Stimulated activated CD4-positive, alpha-beta T cell treated with anti-CD3 and anti-CD28 coated beads, TNF-alpha, amount 100 ng/mL, for 24 hours (primary cell): Measurements from ENCODE around the gene MATCAP1.

Experiments
- DNase-seq, 3 experiments: peaks; one replicate each; pipeline ENCODE4 v3.0.0-alpha.2; 2020; ENCODE audit warnings: low read depth in 3 of 3

Gene MATCAP1

DNA sequence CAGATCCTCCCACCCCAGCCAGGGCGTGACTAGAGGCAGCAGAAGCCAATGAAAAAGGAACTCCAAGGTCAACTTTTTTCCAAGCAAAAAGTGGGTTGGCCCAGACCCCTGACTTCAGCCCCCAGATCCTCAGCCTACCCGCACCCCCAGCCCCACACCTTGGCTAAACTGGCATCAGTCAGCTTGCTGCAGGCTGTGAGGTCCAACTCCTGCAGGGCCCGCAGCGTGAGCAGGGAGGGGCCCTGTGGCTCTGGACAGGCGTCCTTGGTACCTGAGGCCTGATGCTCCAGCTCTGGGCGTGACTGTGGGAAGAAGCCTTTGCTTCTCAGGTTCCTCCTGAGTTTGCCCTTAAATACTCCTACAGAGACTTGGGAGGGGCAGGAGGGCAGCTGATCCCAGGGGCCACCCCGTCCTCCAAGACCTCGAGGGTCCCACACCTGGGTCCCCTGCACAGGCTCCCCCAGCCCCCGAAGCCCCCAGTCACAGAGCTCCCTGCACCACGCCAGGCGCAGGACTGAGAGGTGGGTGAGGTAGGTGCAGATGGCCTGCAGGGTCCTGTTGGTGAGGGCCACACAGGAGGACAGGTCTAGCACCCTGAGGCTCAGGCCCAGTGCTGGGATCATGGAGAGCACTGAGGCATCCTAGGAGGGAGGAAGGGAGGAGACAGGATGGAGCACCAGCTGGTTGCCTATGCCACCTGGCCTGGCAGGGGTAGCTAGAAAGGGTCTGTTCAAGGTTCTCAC lies 24.6 kb upstream of the MATCAP1 start:
- no peak for DNase-seq

DNA sequence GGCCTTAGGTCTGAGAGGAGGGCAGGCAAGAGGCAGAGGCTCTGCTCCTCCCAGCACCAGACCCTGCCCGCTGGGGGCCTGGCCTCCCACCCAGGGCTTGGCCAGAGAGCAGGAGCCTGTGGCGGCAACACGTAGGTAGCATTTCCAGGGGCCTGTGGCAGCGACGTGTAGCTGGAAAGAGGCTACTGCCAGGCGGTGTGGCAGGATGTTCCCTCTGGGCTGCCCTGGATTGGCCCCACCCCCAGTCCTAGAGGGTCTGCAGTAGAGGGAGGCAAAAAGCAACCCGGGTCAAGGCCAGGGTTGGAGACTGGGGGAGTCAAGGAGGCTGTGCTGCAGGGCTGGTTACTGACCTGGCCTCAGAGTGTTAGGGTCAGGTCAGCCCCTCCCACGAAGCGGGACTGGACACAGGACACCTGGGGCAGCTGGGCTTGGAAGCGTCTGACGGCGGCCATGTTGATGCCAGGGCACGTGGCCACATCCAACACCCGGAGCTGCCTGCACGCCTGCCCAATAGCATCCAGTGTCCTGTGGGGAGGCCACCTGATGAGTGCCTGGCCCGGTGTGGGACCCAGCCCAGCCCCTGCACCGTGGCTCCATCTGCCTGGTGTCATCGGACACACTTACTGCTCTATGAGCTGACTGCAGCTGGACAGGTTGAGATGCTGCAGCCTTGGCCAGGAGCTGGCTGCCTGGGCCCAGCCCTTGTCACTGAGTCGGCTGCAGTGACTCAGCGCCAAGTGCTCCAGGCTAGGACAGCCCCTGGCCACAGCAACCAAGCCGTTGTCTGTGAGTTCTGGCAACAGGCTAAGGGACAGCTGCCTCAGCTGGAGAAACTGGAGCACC lies 23.7 kb upstream of the MATCAP1 start:
- no peak for DNase-seq

DNA sequence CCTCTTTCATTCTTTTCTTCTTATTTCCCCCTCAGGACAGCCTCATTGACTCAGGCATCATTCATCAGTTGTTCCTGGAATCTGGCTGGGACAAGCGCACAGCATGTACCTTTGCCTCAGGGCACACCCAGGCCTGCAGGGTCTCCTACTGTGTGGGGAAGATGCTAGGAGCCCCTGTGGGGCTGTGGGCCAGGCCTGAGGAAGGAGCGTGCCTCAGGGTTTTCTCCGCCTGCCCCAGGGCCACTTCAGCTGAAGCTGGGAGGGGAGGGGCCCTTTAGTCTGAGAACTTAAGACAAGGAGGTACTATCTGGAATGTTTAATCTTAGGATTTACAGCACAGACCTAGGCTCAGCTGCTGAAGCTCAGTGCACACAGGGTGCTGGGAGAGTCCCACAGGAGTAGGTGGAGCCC lies 23.1 kb upstream of the MATCAP1 start:
- no peak for DNase-seq

DNA sequence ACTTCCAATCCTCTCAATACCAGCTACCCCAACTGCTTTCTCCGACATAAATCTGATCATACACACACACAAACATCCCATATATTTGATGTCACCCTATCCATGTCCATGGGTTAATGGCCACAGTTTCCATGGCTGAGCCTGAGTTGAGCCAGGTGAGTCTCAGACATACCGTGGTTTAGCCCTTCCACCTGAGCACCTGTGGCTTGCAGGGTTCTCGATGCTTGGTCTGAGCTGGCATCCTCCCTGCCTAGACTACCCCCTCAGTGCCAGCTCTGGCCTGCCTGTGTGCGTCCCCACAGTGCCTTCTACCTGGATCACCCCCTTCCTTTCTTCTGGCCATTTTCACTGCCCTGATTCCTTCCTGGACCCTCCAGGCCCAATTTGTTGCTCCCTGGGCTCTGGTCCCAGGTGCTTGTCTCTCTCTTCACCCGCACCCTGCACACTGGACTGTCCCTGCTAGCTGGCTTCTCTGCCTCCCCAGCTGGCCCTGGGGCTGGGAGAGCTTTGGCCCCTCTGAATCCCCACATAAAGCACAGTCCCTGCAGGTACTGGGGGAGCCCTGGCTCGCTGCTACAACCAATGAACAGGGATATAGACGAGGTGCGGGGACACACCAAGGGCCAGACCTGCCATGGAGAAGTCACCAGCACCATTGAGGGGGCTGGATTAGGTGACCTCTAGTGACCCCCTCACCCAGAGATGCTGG lies 22.5 kb upstream of the MATCAP1 start:
- DNase-seq: no peak

DNA sequence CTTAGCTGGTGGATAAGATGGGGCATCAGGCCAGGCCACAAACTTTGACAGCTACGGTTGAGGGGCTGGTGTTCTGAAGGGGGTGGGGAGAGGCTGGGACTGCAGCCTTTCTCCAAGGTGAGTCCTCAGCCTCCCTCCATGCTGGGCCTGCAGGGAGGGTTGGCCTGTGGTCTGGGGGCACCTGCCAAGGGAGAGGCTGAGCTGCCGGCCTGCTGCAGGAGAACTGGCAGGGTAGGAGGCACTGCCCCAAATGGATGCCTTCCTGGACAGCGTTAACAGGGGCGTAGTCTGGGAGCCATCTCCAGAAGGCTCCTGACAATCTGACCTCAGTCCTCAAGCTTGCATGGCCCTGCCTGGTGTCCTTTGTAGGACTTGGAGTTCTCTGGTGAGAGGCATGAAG lies 20.3 kb upstream of the MATCAP1 start:
- DNase-seq: no peak

DNA sequence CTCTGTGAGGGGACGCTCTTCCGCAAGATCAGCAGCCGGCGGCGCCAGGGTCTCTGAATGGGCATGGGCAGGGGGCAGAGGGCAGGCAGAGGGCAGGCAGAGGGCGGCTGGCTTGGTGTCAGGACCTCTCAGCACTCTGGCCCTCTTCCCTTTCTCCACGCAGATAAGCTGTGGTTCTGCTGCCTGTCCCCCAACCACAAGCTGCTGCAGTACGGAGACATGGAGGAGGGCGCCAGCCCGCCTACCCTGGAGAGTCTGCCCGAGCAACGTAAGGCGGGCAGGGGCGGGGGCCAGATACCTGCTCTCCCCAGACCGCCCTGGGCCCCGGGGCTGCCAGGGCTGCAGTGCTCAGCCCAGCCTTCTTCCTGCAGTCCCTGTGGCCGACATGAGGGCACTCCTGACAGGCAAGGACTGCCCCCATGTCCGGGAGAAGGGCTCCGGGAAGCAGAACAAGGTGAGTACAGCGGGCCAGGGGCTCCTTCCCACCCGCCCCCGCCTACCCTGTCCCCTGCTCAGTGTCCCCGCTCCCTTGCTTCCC lies 19.3 kb upstream of the MATCAP1 start:
- DNase-seq: no peak

DNA sequence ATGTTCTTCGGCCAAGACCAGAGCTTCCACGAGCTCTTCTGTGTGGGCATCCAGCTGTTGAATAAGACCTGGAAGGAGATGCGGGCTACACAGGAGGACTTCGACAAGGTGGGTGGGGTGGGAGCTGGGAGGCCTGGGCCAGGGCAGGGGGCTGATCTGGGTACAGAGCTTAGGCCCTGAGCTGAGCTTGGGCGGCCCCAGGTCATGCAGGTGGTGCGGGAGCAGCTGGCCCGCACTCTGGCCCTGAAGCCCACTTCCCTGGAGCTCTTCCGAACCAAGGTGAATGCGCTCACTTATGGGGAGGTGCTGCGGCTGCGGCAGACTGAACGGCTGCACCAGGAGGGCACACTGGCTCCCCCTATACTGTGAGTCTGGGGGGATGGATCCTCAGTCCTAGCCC lies 18.7 kb upstream of the MATCAP1 start:
- no peak for DNase-seq

DNA sequence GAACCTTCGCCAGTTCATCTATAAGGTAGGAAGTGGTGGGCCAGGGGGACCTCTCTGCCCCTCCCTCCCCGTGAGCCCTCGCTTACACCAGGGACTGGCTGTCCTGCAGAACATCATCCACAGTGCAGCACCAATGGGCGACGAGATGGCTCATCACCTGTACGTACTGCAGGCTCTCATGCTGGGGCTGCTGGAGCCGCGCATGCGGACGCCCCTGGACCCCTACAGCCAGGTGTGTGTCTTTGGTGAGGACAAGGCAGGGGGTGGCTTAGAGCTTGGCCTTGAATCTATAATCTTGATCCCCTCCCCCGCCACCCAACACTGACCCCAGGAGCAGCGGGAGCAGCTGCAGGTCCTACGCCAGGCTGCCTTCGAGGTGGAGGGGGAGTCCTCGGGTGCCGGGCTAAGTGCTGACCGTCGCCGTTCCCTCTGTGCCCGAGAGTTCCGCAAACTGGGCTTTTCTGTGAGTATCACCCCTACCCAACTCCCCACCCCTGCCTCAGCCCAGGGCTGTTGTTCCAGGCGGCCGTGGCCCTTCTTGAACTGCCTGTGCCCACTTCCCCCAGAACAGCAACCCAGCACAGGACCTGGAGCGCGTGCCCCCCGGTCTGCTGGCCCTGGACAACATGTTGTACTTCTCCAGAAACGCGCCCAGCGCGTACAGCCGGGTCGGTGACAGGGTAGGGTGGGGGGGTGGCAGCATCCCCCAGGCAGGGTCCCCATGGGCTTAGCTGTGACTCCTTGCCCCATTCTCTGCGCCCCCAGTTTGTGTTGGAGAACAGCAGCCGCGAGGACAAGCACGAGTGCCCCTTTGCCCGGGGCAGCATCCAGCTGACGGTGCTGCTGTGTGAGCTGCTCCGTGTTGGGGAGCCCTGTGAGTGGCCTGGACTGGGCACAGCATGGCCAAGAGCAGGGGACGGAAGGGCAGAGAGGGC lies 17.9 kb upstream of the MATCAP1 start:
- DNase-seq: no peak

DNA sequence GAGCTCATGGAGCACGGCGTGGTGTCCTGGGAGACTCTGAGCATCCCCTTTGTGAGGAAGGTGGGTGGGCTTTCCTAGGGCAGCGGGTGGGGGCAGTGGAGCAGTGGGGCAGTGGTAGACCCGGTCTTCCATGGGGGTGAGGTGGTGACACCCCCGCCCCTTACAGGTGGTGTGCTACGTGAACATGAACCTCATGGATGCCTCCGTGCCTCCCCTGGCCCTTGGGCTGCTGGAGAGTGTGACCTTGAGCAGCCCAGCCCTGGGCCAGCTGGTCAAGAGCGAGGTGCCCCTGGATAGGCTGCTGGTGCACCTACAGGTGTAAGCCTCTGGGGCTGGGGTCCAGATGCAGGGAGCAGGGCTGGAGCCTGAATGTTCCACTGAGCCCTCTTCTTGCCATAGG lies 16.7 kb upstream of the MATCAP1 start:
- DNase-seq: no peak

DNA sequence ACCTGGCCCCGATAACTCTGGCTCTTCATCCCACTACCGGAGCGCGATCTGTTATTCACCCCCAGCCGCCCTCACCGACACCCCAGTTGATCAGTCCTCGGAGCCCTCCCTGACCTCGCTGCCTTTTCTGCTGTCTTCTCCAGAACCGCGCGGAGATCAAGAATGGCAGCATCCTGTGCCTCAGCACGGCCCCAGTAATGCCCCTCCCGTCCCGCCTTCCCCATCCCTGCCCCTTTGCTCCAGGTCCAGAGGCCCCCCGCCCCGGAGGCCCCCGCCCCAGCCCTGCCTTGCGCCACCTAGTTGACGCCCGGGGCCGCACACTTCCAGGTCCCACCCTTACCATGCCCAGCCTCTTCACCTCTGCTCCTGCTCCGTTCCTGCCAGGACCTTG lies 16.0 kb upstream of the MATCAP1 start:
- no peak for DNase-seq

DNA sequence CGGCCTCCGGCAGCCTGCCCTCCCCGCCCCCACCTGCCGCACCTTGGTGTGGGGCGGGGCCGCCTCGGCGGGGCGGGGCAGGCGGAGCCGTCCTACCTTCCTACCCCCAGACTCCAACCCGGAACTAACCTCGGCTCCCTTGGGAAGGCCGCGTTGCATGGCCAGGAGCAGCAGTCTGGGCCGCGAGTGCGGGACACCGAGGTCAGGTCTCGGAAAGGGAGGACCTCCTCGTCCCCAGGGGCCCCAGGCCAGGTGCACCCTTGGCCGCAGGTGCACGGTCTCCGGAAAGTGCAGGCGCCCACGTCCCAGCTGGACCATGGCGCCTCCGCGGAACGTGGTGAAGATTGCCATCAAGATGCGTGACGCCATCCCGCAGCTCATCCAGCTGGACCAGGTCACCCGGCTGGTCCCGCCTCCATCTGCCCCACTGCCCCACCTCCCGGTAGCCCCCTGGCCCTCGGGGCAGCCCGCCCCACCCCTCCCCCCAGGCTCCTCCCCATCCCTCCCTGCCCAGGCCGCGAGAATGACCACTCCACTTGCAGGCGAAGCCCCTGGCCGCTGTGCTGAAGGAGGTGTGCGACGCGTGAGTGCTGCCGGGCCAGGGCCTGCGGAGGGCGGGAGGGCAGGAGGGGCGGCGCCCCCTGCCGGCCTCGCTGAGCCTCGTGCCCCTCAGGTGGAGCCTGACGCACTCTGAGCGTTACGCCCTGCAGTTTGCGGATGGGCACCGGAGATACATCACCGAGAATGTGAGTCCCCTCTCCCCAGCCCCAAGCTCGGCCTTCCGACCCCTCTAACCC lies 15.4 kb upstream of the MATCAP1 start, which contains the start of gene ELMO3:
Gene ELMO3 (plus strand): TSS at position 121 of the 797 bp plus-strand sequence. CDS start 196 bp downstream, at position 317.
- DNase-seq: no peak

DNA sequence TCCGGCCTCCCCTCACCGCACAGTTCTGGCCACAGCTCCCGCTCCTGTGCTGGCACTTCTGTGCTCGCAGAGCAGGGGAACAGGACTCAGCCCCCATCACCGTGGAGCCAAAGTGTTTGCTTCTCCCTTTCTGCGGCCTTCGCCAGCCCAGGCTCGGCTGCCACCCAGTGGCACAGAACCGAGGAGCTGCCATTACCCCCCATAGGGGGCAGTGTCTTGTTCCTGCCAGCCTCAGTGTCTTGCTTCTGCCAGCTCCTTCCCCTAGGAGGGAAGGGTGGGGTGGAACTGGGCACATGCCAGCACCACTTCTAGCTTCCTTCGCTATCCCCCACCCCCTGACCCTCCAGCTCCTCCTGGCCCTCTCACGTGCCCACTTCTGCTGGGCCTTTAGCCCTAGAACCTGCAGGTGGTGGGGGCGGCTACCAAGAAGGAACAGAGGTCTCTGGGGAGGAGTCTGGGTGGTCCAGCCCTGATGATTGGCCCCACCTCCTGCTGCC lies 14.5 kb upstream of the MATCAP1 start:
- DNase-seq: no peak

DNA sequence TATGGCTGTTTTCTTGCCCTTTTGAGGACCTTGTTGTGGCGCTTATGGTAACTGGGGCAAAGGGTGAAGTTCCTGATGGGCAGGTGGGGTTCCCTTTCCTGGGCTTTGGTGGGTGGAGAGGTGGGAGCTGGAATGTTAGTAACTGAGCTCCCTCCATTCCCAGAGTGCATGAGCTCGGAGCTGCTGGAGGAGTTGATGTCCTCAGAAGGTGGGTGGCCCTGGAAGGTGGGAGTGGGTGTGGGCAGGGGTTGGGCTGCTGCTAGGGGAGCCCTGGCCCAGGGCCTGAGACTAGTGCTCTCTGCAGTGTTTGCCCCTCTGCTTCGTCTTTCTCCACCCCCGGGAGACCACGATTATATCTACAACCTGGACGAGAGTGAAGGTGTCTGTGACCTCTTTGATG lies 13.9 kb upstream of the MATCAP1 start:
- no peak for DNase-seq

DNA sequence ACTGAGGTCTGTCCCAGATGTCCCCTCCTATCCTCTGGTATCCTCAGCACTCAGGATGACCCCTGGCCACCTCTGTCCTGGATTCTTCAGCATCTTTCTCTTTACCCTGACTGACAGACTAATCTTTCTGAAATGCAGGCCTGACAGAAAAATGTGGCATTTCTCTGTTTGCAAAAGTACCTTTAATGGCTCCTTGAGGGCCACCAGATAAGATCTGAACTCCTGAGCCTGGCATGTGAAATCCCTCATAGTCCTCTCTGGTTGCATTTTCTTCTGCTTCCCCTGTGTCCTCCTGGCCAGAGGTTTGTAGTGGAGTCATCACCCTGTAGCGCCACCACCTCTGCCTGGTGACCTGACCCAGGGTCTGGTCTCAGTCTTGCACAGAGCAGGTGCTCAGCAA lies 13.1 kb upstream of the MATCAP1 start:
- DNase-seq: no peak

DNA sequence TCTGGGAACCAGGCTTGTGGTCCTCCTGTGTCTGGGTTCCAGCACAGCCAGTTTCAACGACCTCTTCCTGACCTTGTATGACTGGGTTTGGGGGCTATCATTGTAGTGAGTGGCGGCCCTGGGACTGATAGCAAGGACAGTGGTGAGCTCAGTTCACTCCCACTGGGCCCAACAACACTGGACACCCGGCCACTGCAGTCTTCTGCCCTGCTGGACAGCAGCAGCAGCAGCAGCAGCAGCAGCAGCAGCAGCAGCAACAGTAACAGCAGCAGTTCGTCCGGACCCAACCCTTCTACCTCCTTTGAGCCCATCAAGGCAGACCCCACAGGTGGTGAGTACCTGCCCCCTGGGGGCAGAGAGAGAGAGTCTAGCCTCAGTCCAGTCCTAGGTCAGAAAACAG lies 11.9 kb upstream of the MATCAP1 start:
- DNase-seq: no peak

DNA sequence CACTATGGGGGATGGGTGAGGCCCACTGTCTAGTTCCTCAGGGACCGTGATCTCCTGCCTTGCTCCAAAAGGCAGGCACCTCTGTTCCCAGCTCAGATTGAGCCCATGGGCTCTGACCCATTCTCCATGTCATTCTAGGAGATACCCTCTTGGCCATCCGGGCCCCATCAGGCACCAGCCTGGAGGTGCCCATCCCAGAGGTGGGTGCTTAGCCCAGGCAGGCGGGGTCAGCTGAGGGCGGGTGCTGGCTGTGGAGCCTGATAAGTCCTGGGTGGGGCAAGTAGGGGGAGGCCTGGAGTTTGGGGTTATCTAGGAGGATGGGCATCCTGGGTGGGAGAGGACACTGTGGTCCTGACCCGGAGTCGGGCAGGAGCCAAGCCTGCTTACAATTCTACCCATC lies 10.5 kb upstream of the MATCAP1 start:
- no peak for DNase-seq

DNA sequence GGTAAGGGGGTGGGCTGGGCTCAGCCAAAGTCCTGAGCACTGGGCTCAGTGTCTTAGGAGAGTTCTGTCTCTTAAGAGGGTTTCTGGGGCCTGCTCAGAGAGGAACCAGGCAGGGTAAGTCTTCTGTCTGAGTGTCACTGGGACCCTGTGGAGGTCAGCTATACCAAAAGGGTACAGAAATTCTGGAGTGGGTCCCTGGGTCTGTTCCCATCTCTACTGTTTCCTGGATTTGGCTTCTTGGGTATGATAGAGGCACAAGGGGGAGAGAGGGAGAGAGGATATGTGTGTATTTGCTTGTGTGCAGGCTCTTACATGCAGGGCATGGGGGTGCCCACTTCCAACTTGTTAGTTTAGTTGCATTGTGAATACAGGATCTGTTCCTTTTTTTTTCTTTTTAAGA lies 9.8 kb upstream of the MATCAP1 start:
- DNase-seq: no peak

DNA sequence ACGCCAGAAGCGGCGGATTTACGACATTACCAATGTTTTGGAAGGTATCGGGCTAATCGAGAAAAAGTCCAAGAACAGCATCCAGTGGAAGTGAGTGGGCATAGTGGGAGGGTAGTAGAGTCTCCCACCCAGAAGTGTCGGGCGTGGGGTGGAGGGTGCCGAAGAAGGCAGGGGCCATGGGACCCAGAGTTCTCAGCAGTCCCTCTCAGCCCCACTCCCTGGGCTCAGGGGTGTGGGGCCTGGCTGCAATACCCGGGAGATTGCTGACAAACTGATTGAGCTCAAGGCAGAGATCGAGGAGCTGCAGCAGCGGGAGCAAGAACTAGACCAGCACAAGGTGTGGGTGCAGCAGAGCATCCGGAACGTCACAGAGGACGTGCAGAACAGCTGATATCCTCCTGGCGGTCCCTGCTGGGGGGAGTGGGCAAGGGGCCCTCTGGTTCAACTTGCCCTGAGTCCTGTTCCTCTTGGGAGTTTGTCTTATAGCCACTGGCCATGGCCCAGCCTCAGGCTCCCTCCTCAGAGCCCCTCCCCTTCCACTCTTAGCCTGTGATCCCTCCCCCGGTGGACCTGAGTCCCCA lies 9.1 kb upstream of the MATCAP1 start:
- no peak for DNase-seq

DNA sequence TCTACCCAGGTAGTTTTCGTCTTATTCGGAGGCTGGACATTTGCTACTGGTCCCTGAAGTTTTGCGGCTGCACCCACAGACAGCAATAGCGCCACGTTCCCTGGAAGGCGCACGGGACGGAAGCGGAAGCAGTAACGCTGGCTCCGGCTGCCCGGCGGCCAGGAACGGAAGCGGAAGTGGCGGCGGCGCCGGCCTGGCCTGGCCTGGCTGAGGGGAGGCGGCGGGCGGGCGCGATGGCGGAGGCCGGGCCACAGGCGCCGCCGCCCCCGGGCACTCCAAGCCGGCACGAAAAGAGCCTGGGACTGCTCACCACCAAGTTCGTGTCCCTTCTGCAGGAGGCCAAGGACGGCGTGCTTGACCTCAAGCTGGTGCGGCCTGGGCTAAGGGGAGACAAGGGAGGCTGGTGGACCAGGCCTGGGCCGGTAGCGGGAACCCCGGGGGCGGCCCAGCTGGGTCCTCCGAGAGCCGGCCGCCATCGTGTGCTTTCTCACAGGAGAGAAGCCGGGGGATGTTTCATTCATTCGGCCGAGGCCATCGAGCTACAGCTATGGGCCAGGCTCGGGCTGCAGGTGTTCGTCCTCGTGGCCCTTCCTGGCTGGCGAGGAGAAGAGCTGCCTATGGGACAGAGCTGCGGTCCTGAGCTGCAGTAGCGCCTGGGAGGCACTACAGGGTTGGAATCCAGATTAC lies 8.4 kb upstream of the MATCAP1 start, which contains the start of gene E2F4:
Gene E2F4 (plus strand): TSS at position 161 of the 687 bp plus-strand sequence. CDS start 73 bp downstream, at position 234.
- DNase-seq: peak; percentile 72 to 89 (median 79)
